ENCODE data around the gene SMG6. TPM values are rescaled to one million over a fixed set of nuclear protein-coding genes. Genes with fewer than 3 reads are reported as not detected.

The SMG6 gene
- total and polyA plus RNA-seq, 2 donors (not counting 1 experiment from before 2014, with no cell fraction given) = 10.6 to 35.5 TPM

GRCh38 chr17:2077040-2077439 lies 226.5 kb downstream of the SMG6 start:
- Histone ChIP-seq H2AFZ (ENCODE audit: insufficient read depth, low read depth, low read length, poor library complexity, severe bottlenecking) (no peak overlapping the region), H3K9ac (ENCODE audit: low read length) (no peak overlapping the region), H3K4me3 (ENCODE audit: control extremely low read depth in 1 of 5, extremely low read depth in 1 of 5, insufficient read depth in 1 of 5, low read depth in 2 of 5, low read length in 4 of 5) (no peak overlapping the region), H3K36me3 (replicated peaks in 1 of 2; ENCODE audit: control extremely low read depth in 1 of 2, control insufficient read depth in 1 of 2, extremely low read depth in 1 of 2, insufficient read depth in 2 of 2, low read length in 1 of 2) (peaks cover 0 to 22% of the 10 kb centered on the region in 2 experiments), H3K79me2 (ENCODE audit: control insufficient read depth, insufficient read depth, low read length) (no peaks in the 10 kb centered on the region), H3K4me2 (replicated peaks; ENCODE audit: low read depth, low read length, poor library complexity, severe bottlenecking) (no peak overlapping the region), H3K9me3 (ENCODE audit: control extremely low read depth in 1 of 3, control insufficient read depth in 2 of 3, insufficient read depth in 1 of 3, low read length in 2 of 3) (no peaks in the 10 kb centered on the region), H3K4me1 (ENCODE audit: control insufficient read depth in 2 of 2, insufficient read depth in 2 of 2, low read length in 2 of 2) (peaks cover 12 to 13% of the 10 kb centered on the region in 2 donors), H3K27ac (ENCODE audit: low read length in 2 of 2) (no peak overlapping the region), H3K27me3 (replicated peaks in 1 of 4; ENCODE audit: control extremely low read depth in 1 of 4, control insufficient read depth in 3 of 4, insufficient read depth in 4 of 4, low read length in 3 of 4) (no peaks in the 10 kb centered on the region), H4K20me1 (ENCODE audit: control insufficient read depth, insufficient read depth, low read length, poor library complexity, severe bottlenecking) (no peaks in the 10 kb centered on the region)
- no peaks in the 10 kb centered on the region for H3K9me3 Mint-ChIP-seq (ENCODE audit: insufficient read depth)
- CTCF ChIA-PET = interaction anchor here (1.0 kb wide), 1 partner anchor 22 kb away, joined by 3 read pairs; the partner anchor contains the start of gene HIC1
- H3K4me1 Mint-ChIP-seq = peaks cover 6% of the 10 kb centered on the region
- no peak for ATAC-seq (ENCODE audit: low read depth)
- TF ChIP-seq CTCF (IDR thresholded peaks at IDR 0.05) (no peak), EZH2 (IDR thresholded peaks at IDR 0.05; ENCODE audit: borderline replicate concordance, insufficient read depth, low read depth, low read length, poor library complexity, severe bottlenecking) (no peak)
- POLR2A ChIA-PET = no interaction called here
- no peak for DNase-seq
- 100% methylated on average over 8 of the region's 8 CpGs for WGBS (ENCODE audit: insufficient coverage)
- H3K27me3 Mint-ChIP-seq = no peaks in the 10 kb centered on the region
- no peak overlapping the region for H3K4me3 Mint-ChIP-seq
- intact Hi-C loops (cut with micrococcal nuclease) = no loop called here
- H3K27ac Mint-ChIP-seq = no peak overlapping the region

GRCh38 chr17:2076087-2076984 lies 227.2 kb downstream of the SMG6 start:
- Histone ChIP-seq H3K4me3 (ENCODE audit: control extremely low read depth in 1 of 5, extremely low read depth in 1 of 5, insufficient read depth in 1 of 5, low read depth in 2 of 5, low read length in 4 of 5) (no peak overlapping the region), H3K4me1 (ENCODE audit: control insufficient read depth in 2 of 2, insufficient read depth in 2 of 2, low read length in 2 of 2) (peaks cover 12 to 14% of the 10 kb centered on the region in 2 donors), H3K27me3 (replicated peaks in 1 of 4; ENCODE audit: control extremely low read depth in 1 of 4, control insufficient read depth in 3 of 4, insufficient read depth in 4 of 4, low read length in 3 of 4) (no peaks in the 10 kb centered on the region), H2AFZ (ENCODE audit: insufficient read depth, low read depth, low read length, poor library complexity, severe bottlenecking) (peak overlapping the region; percentile 14), H3K36me3 (replicated peaks in 1 of 2; ENCODE audit: control extremely low read depth in 1 of 2, control insufficient read depth in 1 of 2, extremely low read depth in 1 of 2, insufficient read depth in 2 of 2, low read length in 1 of 2) (peaks cover 2 to 16% of the 10 kb centered on the region in 2 experiments), H3K9me3 (ENCODE audit: control extremely low read depth in 1 of 3, control insufficient read depth in 2 of 3, insufficient read depth in 1 of 3, low read length in 2 of 3) (no peaks in the 10 kb centered on the region), H4K20me1 (ENCODE audit: control insufficient read depth, insufficient read depth, low read length, poor library complexity, severe bottlenecking) (no peaks in the 10 kb centered on the region), H3K27ac (ENCODE audit: low read length in 2 of 2) (no peak overlapping the region), H3K9ac (ENCODE audit: low read length) (no peak overlapping the region), H3K4me2 (replicated peaks; ENCODE audit: low read depth, low read length, poor library complexity, severe bottlenecking) (peak overlapping the region; percentile 0), H3K79me2 (ENCODE audit: control insufficient read depth, insufficient read depth, low read length) (no peaks in the 10 kb centered on the region)
- ATAC-seq (ENCODE audit: low read depth) = no peak
- Mint-ChIP-seq H3K27ac (no peak overlapping the region), H3K4me1 (peaks cover 8% of the 10 kb centered on the region), H3K9me3 (ENCODE audit: insufficient read depth) (no peaks in the 10 kb centered on the region), H3K4me3 (no peak overlapping the region), H3K27me3 (no peaks in the 10 kb centered on the region)
- intact Hi-C loops (cut with micrococcal nuclease) = no loop called here
- CTCF ChIA-PET = interaction anchor here (1.0 kb wide), 2 partner anchors 10 to 21 kb away, joined by 3 read pairs; partner anchors contain the start of gene HIC1
- WGBS (ENCODE audit: insufficient coverage) = 72% methylated on average over 13 of the region's 17 CpGs
- POLR2A ChIA-PET = interaction anchor here (0.7 to 1.0 kb wide), 2 partner anchors 11 to 87 kb away, joined by 3 read pairs; no protein-coding TSS in a partner anchor
- no peak for DNase-seq
- TF ChIP-seq CTCF (IDR thresholded peaks at IDR 0.05) (no peak), EZH2 (IDR thresholded peaks at IDR 0.05; ENCODE audit: borderline replicate concordance, insufficient read depth, low read depth, low read length, poor library complexity, severe bottlenecking) (no peak)

All from B cell (primary cell).